Measurements from ENCODE around the gene DYNC1I1.

Gene DYNC1I1

DNA sequence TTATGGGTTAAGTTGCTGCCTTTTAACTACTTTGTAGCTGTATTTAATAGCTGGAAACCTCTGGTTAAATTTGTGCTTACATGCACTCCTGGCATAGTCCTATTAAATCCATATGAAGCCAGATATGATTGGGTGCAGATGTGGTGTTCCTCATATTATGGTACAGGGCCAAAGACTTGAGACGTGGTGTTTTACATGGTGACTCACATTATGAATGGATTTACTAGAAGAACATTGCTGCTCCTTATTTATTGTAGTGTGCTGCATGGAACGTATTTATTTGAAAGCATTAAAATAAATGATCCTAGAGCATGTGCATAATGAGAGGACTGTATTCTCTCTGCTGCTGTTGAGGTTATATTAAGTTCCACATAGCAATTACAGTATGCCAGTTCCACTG lies 325.5 kb downstream of the DYNC1I1 start:
- DNase-seq: no peak

DNA sequence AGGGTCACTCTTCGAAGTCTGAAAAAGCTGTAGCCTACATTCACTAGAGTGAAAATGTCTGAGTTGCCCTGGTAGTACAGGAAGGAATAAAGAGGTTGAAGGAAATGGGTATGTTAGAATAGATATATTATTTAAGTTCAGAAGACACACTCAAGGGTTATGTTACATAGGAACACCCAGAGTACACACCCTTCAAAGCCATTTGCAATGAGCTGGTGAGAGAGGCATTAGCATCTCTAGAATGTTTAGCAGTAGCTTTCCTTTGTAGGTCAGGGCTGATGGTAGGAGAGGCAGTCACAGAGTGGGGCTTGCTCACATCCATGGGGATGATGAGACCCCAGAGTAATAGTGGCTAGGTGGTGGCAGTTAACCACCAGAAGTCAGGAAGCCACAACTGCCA lies 328.4 kb downstream of the DYNC1I1 start:
- DNase-seq: no peak

DNA sequence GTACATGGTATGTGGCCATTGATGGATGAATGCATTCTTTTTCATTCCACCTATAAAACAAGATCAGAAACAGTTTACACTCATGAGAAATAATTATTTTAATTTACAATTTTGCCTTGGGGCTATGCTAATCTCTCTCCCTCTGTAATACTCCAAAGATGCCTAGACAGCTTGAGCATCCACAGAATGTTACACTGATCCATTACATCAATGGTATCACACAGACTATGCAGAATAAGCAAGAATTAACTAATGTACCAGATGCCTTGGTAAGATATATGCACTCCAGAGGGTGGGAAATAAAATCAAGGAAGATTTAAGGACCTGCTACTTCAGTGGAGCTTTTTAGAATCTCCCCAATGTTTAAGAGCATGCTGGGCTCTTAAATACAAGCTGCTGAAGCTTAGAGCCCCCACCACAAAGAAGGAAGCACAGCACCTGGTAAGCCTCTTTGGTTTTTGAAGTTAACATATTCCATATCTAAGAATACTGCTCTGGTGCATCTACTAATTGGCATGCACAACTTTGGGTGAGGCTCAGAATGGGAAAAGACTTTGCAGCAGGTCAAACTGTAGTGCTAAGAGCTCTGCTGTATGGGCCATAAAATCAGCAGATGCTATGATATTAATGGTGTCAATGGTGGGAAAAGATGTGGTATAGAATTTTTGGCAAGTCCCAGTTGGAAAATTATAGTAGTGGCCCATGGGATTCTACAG lies 329.9 kb downstream of the DYNC1I1 start:
- no peak for DNase-seq

DNA sequence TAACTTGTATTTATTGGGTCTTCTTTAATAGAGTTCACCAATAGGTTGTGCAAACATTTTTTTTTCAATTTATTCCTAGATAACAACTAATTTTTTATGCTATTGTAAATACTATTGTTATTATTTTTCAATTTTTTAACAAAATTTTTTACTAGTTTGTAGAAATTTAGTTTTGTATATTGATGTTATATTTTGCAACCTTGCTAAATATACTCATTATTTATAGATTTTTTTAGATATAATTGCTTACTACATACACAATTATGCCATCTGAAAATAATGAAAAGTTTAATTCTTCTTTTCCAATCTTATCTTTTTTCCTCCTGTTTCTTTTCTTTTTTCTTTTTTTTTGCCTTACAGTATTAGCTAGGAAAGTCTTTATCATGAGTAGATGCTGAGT lies 332.6 kb downstream of the DYNC1I1 start:
- no peak for DNase-seq

DNA sequence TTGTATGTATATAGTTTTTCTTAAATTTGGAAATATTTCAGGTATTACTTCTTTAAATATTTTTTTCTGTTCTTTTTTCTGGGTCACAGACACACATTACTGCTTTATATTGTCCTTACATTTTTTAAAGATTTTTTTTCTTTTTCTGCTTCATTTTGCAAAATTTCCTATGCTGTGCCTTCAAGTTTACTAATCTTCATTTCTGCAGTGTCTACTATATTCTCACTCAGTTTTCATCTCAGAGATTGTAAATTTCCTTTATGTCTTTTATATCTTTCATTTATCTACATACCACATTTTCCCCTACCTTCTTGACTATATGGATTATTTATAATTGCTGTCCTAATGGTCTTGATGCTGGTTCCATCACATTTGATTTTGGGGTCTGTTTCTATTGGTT lies 339.1 kb downstream of the DYNC1I1 start:
- DNase-seq: no peak

DNA sequence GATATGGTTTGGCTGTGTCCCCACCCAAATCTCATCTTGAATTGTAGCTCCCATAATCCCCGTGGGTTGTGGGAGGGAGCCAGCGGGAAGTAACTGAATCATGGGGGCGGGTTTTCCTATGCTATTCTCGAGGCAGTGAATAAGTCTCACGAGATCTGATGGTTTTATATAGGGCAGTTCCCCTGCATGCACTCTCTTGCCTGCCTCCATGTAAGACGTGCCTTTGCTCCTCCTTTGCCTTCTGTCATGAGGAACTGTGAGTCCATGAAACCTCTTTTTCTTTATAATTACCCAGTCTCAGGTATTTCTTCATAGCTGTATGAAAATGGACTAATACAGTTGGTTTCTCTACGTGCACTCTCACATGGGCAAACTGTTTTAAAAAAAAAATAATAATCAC lies 341.8 kb downstream of the DYNC1I1 start:
- no peak for DNase-seq

DNA sequence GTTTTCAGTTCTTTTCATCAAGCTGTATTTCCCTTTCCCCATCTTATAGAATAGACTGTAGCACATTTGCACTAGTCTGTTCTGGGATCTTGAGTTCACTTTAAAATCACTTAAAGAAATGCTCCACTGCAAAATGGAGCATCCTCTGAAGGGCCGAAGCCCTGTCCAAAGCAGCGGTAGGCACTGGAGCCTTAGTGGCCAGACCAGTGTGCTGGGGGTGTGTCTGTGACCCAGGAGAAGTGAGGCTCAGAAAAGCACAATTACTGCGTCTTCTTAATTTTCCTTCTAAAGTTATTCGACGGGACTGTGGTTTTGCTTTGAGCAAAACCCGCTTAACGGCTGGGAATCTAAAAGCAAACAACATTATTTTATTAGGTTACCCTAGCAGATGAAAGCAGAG lies 343.8 kb downstream of the DYNC1I1 start:
- no peak for DNase-seq

DNA sequence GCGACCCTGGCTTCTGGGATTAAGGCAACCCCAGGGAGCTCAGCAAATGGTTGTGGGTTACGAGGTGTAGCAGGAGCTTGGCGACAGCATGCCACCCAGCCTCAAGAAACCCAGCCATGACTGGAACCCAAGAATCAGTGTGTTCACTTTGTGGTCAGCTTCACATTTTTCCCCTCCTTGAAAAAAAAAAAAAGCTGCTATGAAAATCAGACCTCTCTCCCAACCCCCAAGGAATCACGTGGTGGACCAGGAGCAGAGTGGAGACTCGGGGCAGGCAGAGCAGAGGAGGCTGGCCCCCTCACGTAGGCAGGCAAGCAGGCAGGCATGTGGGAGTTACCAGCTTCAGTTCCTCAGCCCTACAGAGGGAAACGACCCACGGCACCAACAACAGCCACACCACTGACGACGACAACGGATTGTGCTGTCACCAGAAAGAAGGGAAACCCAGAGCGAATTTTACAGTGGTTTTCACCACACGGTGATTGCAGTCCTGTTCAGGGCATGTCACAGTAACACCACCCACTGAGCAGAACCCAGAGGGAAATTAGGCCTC lies 346.2 kb downstream of the DYNC1I1 start:
- no peak for DNase-seq

DNA sequence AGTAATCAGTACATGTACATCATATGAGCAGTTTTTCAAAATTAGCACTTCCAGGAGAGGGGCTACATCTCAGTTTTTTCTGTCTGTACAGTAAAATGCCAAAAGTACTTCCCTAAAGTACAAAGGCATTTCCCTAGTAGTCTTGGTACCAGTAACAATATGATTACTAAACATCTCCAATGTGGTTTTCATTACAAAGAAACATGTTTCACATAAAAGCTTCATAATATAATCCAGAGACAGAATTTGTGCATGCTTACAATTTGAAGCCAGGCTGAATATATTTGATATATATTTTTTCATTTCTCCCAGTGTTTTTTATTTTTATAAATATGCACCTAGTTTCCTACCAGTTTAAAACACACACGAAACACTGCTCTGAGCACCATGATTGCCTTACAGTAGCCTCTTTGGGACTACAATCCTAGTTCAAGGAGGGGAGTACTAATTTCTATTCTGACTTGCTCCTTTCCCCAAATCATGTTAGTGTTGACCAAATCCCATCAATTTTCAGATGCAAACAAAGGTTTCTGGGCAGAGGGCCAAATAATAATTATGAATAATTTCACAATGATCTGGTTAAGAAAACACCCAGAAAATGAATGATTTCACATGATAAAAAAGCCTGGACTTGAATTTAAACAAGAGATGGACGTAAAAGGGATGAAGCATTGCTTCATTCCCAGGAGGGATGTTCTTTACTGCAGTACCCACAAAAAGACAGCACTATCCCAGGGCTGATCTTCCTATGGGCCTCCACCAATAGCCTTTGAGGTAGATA lies 348.3 kb downstream of the DYNC1I1 start:
- no peak for DNase-seq

DNA sequence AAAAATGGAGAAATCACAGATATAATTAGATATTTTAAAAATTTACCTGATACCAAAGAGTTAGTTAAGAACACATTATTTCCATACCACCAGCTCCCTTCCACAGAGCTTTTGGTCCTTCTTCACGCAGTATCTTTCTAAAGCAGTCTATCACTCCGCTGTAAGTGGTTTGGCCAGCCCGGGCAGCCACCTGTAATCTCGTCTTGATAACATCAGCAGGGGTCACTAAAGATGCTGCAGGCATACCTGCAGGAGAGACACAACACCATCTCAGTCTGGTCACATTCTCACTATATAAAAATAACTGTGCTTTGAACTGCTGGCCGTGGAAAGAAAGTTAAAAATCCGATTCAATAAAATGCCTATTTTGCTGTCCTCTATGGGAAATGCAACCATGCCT lies 349.4 kb downstream of the DYNC1I1 start:
- no peak for DNase-seq

DNA sequence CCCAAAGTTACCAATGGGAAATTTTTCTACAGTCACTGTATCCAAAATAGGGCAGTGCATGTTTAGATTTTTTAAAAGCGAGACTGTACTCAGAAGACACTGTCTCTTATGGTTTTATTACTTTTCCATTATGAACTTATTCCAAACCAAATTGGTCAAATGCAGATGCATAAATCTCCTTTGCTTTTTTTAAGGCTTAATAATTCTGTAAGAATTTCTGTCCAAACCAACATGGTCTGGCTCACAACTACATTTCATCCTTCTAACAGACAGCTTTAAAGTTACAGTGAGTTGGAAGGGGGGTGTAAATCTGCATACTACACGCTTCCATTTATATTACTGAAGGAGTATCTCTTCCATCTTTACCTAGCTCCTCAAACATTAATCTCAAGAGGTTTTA lies 350.4 kb downstream of the DYNC1I1 start:
- DNase-seq: no peak

DNA sequence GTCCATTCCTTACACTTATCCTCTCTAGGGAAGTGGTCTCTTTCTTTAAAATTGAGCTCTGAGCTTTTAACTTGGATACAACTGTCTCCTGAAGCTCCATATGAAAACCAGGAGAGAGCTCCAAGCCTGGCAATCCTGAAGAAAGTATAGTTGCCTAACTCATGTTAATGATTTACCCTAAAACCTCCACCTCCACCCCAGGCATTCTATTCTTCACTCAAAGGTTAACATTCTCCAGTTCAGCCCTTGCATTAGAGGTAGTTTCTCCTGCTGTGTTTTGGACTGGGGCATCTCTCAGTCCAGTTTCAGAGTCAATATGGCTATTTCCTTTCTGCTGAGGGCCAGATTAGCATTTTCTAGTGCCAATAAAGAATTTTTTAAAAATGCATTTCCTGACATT lies 354.0 kb downstream of the DYNC1I1 start:
- no peak for DNase-seq

DNA sequence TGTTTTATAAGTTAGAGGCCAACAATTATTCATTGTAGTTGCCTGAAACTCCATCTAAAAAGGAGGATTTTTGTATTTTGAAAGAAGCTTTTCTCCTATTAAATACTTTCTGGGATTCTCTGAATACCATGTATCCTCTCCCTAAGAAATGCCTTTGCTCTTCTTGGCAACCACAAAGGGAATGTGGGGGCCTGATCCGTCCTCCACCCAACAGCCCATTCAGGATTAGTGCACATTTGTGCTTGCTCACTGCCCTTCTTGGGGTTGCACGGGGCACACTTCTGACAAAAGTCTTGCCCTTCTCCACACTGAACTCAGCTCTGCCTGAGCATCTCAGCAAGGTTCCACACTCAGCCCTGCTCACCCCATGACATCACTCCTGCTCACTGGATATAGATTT lies 355.4 kb downstream of the DYNC1I1 start:
- DNase-seq: no peak

DNA sequence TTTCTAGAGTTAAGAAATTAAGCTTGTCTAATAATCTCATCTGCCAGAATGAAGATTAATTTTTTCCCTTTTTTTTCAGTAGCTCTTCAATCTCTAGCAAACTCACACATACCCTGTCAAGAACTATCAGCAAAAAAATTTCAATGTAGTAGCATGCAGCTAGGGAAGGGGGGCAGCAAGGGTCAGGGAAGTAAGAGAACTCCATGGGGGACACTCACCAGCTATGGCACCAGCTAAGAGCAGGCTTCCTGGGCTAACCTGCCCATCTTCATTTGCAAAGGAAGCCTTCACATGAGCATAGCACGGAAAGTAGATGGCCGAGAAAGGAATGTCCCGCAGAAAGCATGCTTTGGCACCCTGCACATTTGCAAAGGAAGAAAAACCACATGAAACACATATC lies 359.2 kb downstream of the DYNC1I1 start:
- DNase-seq: no peak

DNA sequence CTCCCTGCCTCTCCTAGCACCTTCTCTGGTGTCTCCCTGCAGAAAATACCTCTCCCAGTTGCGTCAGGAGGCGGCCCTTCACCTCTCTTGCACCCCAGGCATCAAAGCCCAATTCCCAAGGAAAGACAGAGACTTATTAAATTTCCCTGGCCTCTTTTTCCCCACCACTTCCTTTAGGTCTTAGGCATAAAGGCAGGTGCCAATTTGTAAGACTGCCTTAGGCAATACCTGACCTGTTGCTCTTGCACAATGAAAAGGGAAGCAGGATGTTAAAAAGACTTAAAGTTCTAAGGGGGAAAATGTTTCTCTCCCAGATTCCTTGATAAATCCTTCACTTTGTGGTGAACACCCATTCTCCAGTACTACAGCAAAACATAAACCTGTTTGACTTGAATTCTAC lies 362.9 kb downstream of the DYNC1I1 start:
- DNase-seq: no peak

DNA sequence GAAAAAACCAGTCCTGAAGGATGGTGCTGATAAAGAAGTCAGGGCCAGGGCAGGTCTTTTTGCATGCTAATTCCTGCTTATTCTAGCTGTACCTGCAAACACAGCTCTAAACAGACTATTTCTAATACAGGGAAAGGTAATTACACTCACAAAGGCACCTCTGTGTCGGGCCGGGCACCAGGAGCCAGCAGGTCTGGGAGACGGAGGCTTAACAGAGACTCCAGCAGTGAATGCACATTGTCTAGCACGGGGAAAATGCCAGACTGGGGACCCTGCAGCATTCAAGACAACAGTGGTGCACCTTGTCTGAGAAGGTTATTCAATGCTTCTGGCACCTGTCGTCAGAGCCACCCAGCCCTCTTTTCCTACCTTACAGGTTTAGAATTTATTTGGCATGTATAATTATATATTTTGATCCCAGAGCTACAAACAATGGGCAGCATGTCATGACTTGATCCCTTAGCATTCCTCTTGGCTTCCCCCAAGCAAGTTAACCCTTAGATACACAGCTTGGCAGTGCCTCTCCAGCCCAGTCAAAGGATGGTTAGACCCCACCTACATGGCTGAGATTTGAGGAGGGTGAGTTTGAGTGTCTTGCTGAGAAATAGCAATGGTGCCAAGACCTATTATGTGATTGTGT lies 364.4 kb downstream of the DYNC1I1 start:
- DNase-seq: no peak

DNA sequence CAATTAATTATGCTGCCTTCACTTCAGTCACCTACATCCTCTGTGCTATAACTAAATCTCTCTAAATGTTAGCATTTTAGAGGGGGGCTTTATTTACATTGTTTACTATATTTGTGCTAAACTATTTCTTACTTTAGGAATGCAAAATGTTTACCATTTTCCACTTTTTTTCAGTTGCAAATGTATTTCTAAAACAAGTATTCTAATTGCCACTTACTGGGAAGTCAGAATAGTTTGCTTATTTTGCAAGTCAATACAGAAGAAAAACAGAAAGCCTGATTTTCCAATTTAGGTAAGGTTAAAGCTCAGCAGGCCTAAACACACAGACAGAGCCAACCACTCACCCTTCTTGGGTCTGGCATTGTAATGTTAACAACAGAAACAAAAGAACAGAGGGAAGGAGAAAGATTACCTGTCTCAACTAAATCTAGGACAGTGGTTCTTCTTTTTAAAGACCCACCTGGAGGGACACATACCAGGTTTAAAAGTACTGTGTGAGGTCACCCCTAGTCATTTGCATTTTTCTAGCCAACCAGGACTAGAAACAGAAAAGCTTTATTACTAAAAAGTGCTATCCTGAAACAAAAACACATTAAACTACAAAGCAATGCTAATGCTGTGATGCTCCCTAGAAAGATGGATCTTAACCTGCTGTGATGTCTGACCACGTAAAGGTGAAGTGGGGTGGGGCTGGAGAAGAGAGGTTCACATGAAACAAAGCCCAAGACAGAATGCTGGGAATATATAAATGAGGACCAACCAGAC lies 371.3 kb downstream of the DYNC1I1 start:
- no peak for DNase-seq

DNA sequence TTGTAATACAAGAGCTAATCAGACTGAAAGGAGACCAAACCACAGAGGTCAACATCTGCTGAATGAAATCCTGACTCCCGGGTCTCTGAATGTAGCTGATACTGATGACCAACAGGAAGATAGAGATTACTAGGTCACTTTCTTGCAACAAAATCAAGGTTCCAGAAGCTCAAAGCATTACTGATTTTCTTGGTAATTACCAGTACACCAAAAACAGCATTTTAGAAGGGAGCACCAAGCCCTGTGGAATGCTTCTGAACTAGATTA lies 371.8 kb downstream of the DYNC1I1 start:
- no peak for DNase-seq

All from stimulated activated CD4-positive, alpha-beta T cell treated with anti-CD3 and anti-CD28 coated beads, Interleukin-4, amount 100 ng/mL, for 24 hours (primary cell).